ENCODE results near the gene PABPC1L2A. TPM values are rescaled to one million over a fixed set of nuclear protein-coding genes. Genes with fewer than 3 reads are reported as not detected.
"Not testable (repeated sequence)": the region's sequence is repeated elsewhere in the genome, so short reads cannot be mapped to it uniquely, and the experiment has no call there.

Gene PABPC1L2A
- total RNA-seq (1 to 10 TPM in 1 of 9 donors, under 1 TPM in 1, not detected in 7; 0.69 to 1.1 TPM), polyA plus RNA-seq (1 to 10 TPM in 1 of 3 donors, under 1 TPM in 2; 0.17 to 1.1 (median 0.32) TPM)
- long read RNA-seq, donor 1 = 0 reads
- long read RNA-seq, donor 2 = 0 reads
- long read RNA-seq, donor 3, partial matches to known transcripts = 0 of 1 reads
- long read RNA-seq, donor 3, other reads (novel, unspliced or antisense) = 0 of 1 reads
- long read RNA-seq, donor 4 = 0 reads
- long read RNA-seq, donor 5 = 0 reads
- long read RNA-seq, donor 6 = 0 reads
- long read RNA-seq, donor 7 = 0 reads
- long read RNA-seq, donor 8 = 0 reads
- long read RNA-seq, donor 9 = 0 reads
- long read RNA-seq, donor 10 = 0 reads

DNA sequence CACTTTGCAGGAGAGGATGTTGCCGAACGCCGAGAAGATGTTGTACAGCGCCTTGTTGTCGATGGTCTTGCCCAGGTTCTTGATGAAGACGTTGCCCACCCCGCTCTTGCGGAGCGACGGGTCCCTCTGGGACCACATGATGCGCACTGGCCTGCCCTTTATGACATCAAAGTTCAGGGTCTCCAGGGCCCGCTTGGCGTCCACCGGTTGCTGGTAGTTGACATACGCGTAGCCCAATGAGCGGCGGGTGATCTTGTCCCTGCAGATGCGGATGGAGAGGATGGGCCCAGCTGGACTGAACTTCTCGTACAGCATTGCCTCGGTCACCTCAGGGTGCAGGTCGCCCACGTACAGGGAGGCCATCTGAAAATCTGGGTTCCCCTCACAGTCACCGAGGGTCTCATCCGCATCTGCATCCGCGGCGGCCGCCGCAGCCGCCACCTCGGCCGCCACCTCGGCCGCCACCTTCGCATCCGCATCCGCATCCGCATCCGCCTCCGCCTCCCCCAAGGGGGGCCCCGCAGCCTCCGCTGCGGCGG lies at the start of gene PABPC1L2A:
PABPC1L2A (minus strand) TSS at position 489 of the 539 bp plus-strand sequence; CDS start at position 363, 126 bp downstream.
- H3K4me3 ChIP-seq; H3K36me3 ChIP-seq (replicated peaks in 1 of 2); intact Hi-C loops (cut with DNase I); DNase-seq; H3K27ac ChIP-seq; H3K27me3 ChIP-seq; H3K4me1 ChIP-seq (replicated peaks in 1 of 2); H3K9me3 ChIP-seq (replicated peaks in 1 of 3): not testable (repeated sequence)
- WGBS, 4 donors = 46% methylated on average over 12 of the region's 45 CpGs; no CpG with 5 or more reads in 3 of the 4 donors

DNA sequence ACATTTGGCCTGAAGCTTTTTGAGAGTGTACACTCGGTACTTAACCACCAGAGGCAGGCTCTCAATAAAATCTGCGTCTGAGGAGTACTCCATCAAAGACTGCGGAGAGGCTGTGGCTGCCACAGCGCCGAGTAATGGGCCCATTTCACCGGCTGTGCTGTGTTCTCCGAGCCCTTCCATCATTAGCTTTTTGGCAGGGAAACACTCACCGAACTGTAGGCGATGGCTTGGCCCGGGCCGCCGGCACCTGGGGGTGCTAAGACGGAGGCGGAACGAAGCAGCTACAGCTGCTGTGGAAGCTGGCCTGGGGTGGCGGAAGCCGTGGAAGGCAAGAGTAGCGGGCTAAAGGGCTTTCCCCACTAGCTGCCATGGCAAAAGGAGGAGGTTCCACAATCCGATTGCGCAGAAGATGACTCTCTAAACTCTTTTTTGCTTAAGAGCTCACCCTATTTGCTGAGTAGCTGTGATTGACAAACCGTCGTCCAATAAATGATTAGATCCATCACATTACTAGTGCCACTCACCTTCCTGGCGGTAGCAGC lies 48.5 kb upstream of the PABPC1L2A start:
- 11 to 57% (median 37%) methylated on average over 3 to 23 of the region's 23 CpGs for WGBS, 4 donors
- Histone ChIP-seq H3K4me3 (no peak overlapping the region), H3K4me1 (replicated peaks in 1 of 2) (no peaks in the 10 kb centered on the region), H3K27me3 (peaks cover 13% of the 10 kb centered on the region), H3K36me3 (replicated peaks in 1 of 2) (no peaks in the 10 kb centered on the region), H3K27ac (no peak overlapping the region), H3K9me3 (replicated peaks in 1 of 3) (no peaks in the 10 kb centered on the region)
- DNase-seq = no peak
- intact Hi-C loops (cut with DNase I) = no loop called here
- TF ChIP-seq, protein P1, sequence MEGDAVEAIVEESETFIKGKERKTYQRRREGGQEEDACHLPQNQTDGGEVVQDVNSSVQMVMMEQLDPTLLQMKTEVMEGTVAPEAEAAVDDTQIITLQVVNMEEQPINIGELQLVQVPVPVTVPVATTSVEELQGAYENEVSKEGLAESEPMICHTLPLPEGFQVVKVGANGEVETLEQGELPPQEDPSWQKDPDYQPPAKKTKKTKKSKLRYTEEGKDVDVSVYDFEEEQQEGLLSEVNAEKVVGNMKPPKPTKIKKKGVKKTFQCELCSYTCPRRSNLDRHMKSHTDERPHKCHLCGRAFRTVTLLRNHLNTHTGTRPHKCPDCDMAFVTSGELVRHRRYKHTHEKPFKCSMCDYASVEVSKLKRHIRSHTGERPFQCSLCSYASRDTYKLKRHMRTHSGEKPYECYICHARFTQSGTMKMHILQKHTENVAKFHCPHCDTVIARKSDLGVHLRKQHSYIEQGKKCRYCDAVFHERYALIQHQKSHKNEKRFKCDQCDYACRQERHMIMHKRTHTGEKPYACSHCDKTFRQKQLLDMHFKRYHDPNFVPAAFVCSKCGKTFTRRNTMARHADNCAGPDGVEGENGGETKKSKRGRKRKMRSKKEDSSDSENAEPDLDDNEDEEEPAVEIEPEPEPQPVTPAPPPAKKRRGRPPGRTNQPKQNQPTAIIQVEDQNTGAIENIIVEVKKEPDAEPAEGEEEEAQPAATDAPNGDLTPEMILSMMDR (IDR thresholded peaks at IDR 0.05) = no peak
- TF ChIP-seq POLR2A (IDR thresholded peaks at IDR 0.05) = no peak

DNA sequence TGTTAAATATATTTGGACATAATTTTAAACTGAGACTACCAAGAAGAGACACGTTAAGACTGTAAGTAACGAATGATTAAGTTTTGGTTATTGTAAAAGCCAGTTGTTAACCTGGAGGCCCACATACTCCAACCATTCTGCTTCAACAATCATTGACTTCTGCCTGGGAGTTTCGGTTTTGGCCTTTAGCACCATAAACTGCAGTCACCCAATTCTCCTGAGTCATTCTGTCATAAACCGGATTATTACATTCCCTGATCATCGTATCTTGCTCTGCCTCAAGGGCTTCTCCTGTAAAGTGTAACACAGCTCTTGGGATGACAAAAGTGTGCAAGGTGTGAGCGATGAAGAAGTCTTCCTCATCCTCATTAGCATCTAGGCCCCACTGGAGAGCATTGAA lies 46.9 kb upstream of the PABPC1L2A start:
- peaks cover 13% of the 10 kb centered on the region for H3K27me3 ChIP-seq
- TF ChIP-seq POLR2A (IDR thresholded peaks at IDR 0.05) = no peak
- TF ChIP-seq, protein P1 (IDR thresholded peaks at IDR 0.05) = no peak
- WGBS, 4 donors = 79 to 87% (median 81%) methylated on average over 6 of the region's 6 CpGs
- H3K9me3 ChIP-seq (replicated peaks in 1 of 3) = no peaks in the 10 kb centered on the region
- no peak for DNase-seq
- H3K36me3 ChIP-seq (replicated peaks in 1 of 2) = no peaks in the 10 kb centered on the region
- no peak overlapping the region for H3K4me3 ChIP-seq
- no peak overlapping the region for H3K27ac ChIP-seq
- H3K4me1 ChIP-seq (replicated peaks in 1 of 2) = no peaks in the 10 kb centered on the region
- intact Hi-C loops (cut with DNase I) = no loop called here

DNA sequence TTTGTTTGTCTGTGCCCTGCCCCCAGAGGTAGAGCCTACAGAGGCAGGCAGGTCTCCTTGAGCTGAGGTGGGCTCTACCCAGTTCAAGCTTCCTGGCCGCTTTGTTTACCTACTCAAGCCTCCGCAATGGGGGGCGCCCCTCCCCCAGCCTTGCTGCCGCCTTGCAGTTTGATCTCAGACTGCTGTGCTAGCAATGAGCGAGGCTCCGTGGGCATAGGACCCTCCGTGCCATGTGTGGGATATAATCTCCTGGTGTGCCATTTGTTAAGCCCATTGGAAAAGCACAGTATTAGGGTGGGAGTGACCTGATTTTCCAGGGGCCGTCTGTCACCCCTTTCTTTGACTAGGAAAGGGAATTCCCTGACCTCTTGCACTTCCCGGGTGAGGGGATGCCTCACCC lies 20.2 kb upstream of the PABPC1L2A start:
- H3K27me3 ChIP-seq; H3K4me3 ChIP-seq; H3K27ac ChIP-seq; intact Hi-C loops (cut with DNase I); H3K36me3 ChIP-seq (replicated peaks in 1 of 2); DNase-seq; H3K4me1 ChIP-seq (replicated peaks in 1 of 2); H3K9me3 ChIP-seq (replicated peaks in 1 of 3): not testable (repeated sequence)
- 82 to 90% (median 86%) methylated on average over 7 to 9 of the region's 9 CpGs for WGBS, 4 donors

DNA sequence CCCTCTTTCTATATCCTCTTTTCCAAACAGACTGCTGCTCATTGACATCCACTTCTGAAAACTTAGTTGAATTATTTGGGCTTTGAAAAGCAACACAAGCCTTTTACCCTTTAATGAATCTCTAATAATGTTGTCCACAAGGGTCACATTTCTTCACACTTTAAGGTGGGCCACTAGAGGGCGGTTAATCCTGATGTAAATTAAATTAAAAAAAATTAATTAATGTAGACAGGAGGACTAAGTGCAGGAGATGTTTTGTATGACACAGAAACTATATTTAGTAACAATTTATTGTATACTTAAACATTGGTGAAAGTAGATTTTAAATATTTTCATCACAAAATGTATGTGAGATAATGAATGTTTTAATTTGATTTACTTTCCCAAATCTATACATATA lies 7.5 kb upstream of the PABPC1L2A start:
- intact Hi-C loops (cut with DNase I); H3K27ac ChIP-seq; H3K9me3 ChIP-seq (replicated peaks in 1 of 3); H3K4me3 ChIP-seq; H3K4me1 ChIP-seq (replicated peaks in 1 of 2); H3K27me3 ChIP-seq; H3K36me3 ChIP-seq (replicated peaks in 1 of 2): not testable (repeated sequence)
- DNase-seq = peak in 1 of 7 donors; percentile 1
- TF ChIP-seq, protein P1 (IDR thresholded peaks at IDR 0.05) = peak in 2 of 6 experiments; percentile 9 to 22
- 5 to 53% (median 20%) methylated on average over 1 of the region's 1 CpG for WGBS, 4 donors

DNA sequence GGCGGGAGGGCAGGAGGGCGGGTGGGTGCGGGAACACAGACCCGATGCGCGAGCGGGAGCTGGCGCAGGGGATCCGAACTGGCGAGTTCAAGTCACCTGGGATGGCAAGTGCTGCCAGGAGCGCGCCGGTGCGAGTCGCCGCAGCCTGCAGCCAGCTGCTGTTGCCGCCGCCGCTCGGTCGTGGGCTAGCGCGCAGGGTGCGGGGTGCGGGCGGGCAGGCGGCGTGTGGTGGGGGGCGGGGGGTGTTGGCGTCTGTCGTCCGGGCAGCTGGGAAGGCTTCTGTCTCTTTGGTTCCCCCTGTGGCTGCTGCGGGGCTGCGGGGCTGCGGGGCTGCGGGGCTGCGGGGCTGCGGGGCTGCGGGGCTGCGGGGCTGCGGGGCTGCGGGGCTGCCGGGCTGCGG lies 572 bp upstream of the PABPC1L2A start:
- H3K4me1 ChIP-seq (replicated peaks in 1 of 2); H3K4me3 ChIP-seq; H3K9me3 ChIP-seq (replicated peaks in 1 of 3); H3K27me3 ChIP-seq; intact Hi-C loops (cut with DNase I); H3K36me3 ChIP-seq (replicated peaks in 1 of 2); H3K27ac ChIP-seq; DNase-seq: not testable (repeated sequence)
- no CpG with 5 or more reads among the region's 44 CpGs for WGBS, 4 donors

DNA sequence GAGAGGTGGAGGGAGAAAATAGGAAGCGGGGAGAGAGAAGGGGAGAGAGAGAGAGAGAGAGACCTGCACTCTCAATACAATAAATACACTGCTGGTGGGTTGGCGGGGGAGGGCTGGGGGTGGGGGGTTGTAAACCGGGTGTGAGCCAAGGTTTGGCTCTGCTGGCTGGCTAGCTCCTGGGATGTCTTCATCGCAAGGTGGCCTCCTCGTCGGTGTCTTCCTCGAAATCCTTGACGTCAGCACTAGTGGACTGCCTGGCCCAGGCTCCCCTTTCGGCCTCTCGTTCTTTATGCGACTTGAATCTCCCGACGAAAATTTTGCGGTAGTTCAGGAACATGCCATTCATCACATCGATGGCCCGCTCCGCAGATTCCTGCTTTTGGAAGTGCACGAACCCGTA lies 715 bp downstream of the PABPC1L2A start:
- DNase-seq; H3K4me3 ChIP-seq; H3K4me1 ChIP-seq (replicated peaks in 1 of 2); H3K36me3 ChIP-seq (replicated peaks in 1 of 2); H3K27ac ChIP-seq; H3K27me3 ChIP-seq; intact Hi-C loops (cut with DNase I); H3K9me3 ChIP-seq (replicated peaks in 1 of 3): not testable (repeated sequence)
- WGBS, 4 donors = no CpG with 5 or more reads among the region's 19 CpGs

Measured in adrenal gland (tissue), 19 donors.